Measurements from ENCODE around the gene PLEKHO1. TPM values are rescaled to one million over a fixed set of nuclear protein-coding genes. Genes with fewer than 3 reads are reported as not detected.

The PLEKHO1 gene
- total and polyA plus RNA-seq, 2 of the 4 experiments (the other 2 are of a cell fraction) = 51.4 to 56.0 TPM

DNA sequence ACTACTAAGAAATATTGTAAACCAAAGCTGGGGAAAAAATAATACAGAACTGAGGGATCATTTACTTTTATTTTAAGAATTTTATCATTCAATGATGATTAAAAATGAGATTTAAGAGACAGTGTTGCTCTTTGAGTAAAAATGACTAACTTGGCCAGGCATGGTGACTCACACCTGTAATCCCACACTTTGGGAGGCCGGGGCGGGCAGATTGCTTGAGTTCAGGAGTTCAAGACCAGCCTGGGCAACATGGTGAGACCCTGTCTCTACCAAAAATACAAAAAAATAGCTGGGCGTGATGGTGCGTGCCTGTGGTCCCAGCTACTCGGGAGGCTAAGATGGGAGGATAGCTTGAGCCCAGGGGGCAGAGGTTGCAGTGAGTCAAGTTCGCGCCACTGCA, 21.8 kb upstream of the PLEKHO1 start:
- Histone ChIP-seq H3K4me1 (ENCODE audit: control insufficient read depth, insufficient read depth, low read length) (peaks cover 2% of the 10 kb centered on the region), H2BK5ac (ENCODE audit: low read depth, low read length, poor library complexity, severe bottlenecking) (no peak overlapping the region), H2BK120ac (ENCODE audit: low read depth, low read length) (no peak overlapping the region), H4K8ac (ENCODE audit: low read depth in 2 of 2, low read length in 2 of 2) (no peak overlapping the region), H3K9me1 (ENCODE audit: insufficient read depth, low read length) (no peaks in the 10 kb centered on the region), H3K79me1 (ENCODE audit: low read depth in 1 of 2, low read length in 2 of 2) (peaks cover 0 to 7% of the 10 kb centered on the region in 2 experiments; a peak in 3 of 4 replicates), H3K18ac (ENCODE audit: low read depth, low read length) (no peak overlapping the region), H3K9ac (ENCODE audit: low read depth, low read length) (no peak overlapping the region), H2BK15ac (ENCODE audit: low read depth, low read length) (no peak overlapping the region), H3K27me3 (ENCODE audit: control insufficient read depth, insufficient read depth, low read length) (no peaks in the 10 kb centered on the region), H3K56ac (ENCODE audit: extremely low read depth, insufficient read depth, low read length) (no peak overlapping the region), H3K14ac (replicated peaks; ENCODE audit: low read depth, low read length) (no peak overlapping the region), H2BK20ac (ENCODE audit: low read depth, low read length) (no peak overlapping the region), H3K4ac (ENCODE audit: low read depth, low read length) (no peak overlapping the region), H3K36me3 (ENCODE audit: control insufficient read depth, insufficient read depth, low read length) (0 out of 2 replicates have a peak, but pooled peaks cover 2% of the 10 kb centered on the region), H2AK9ac (replicated peaks; ENCODE audit: low read depth, low read length, poor library complexity) (no peak overlapping the region), H4K91ac (ENCODE audit: insufficient read depth, low read depth, low read length) (no peak overlapping the region), H4K5ac (ENCODE audit: low read depth, low read length) (no peak overlapping the region), H3K4me2 (ENCODE audit: low read depth, low read length) (no peak overlapping the region), H2AFZ (replicated peaks; ENCODE audit: low read length, poor library complexity) (no peak overlapping the region), H2AK5ac (ENCODE audit: low read depth, low read length) (no peak overlapping the region), H3K9me3 (ENCODE audit: control insufficient read depth, insufficient read depth, low read length) (no peaks in the 10 kb centered on the region), H3K27ac (ENCODE audit: insufficient read depth, low read length) (no peak overlapping the region), H3K4me3 (ENCODE audit: insufficient read depth, low read depth, low read length) (no peak overlapping the region), H4K20me1 (ENCODE audit: insufficient read depth, low read length) (no peaks in the 10 kb centered on the region), H3K23ac (ENCODE audit: low read depth, low read length) (no peak overlapping the region)
- peak; percentile 33 for DNase-seq
- BruUV-seq (replicated peaks) = no TSS peak
- in situ Hi-C loops (cut with MboI; ENCODE audit: low sequenced_read_pairs) (no loop called here), intact Hi-C loops (cut with micrococcal nuclease) (no loop called here), dilution Hi-C loops (cut with HindIII; ENCODE audit: low sequenced_read_pairs, unreplicated experiment) (no loop called here)
- WGBS, 2 experiments (ENCODE audit: extremely low coverage in 2 of 2, insufficient read length in 1 of 2) = no CpG with 5 or more reads among the region's 7 CpGs
- ATAC-seq (ENCODE audit: low read depth) = no peak
- ChIA-PET POLR2A (ENCODE audit: unreplicated experiment) (no interaction called here), CTCF (interaction anchor here (0.6 to 1.1 kb wide), 2 partner anchors 9 to 90 kb away, joined by 3 to 5 read pairs; no protein-coding TSS in a partner anchor)
- TF ChIP-seq RFX5 (IDR thresholded peaks at IDR 0.05; ENCODE audit: low read depth, low read length) = no peak
- TF ChIP-seq RAD21 (IDR thresholded peaks at IDR 0.05; ENCODE audit: low read length) = no peak
- no peak for TF ChIP-seq CEBPB (IDR thresholded peaks at IDR 0.05; ENCODE audit: low read depth, low read length)
- TF ChIP-seq, protein P1, sequence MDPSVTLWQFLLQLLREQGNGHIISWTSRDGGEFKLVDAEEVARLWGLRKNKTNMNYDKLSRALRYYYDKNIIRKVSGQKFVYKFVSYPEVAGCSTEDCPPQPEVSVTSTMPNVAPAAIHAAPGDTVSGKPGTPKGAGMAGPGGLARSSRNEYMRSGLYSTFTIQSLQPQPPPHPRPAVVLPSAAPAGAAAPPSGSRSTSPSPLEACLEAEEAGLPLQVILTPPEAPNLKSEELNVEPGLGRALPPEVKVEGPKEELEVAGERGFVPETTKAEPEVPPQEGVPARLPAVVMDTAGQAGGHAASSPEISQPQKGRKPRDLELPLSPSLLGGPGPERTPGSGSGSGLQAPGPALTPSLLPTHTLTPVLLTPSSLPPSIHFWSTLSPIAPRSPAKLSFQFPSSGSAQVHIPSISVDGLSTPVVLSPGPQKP (IDR thresholded peaks at IDR 0.05; ENCODE audit: borderline replicate concordance, low read depth, low read length) = no peak
- no peak for TF ChIP-seq SMC3 (IDR thresholded peaks at IDR 0.05; ENCODE audit: low read depth, low read length)
- no peak for TF ChIP-seq MXI1 (IDR thresholded peaks at IDR 0.05; ENCODE audit: borderline replicate concordance, low read depth, low read length)
- TF ChIP-seq MAFK (IDR thresholded peaks at IDR 0.05; ENCODE audit: low read depth, low read length) = no peak
- TF ChIP-seq MAZ (IDR thresholded peaks at IDR 0.05; ENCODE audit: borderline replicate concordance, low read depth, low read length) = no peak
- TF ChIP-seq, protein P2, sequence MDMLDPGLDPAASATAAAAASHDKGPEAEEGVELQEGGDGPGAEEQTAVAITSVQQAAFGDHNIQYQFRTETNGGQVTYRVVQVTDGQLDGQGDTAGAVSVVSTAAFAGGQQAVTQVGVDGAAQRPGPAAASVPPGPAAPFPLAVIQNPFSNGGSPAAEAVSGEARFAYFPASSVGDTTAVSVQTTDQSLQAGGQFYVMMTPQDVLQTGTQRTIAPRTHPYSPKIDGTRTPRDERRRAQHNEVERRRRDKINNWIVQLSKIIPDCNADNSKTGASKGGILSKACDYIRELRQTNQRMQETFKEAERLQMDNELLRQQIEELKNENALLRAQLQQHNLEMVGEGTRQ (IDR thresholded peaks at IDR 0.05; ENCODE audit: low read depth, low read length) = no peak
- no peak for TF ChIP-seq CHD1 (IDR thresholded peaks at IDR 0.05; ENCODE audit: low read depth, low read length)
- TF ChIP-seq FOS (IDR thresholded peaks at IDR 0.05; ENCODE audit: low read depth, low read length) = no peak
- no peak for TF ChIP-seq POLR2A (IDR thresholded peaks at IDR 0.05; ENCODE audit: low read depth, low read length)
- TF ChIP-seq, protein P3, sequence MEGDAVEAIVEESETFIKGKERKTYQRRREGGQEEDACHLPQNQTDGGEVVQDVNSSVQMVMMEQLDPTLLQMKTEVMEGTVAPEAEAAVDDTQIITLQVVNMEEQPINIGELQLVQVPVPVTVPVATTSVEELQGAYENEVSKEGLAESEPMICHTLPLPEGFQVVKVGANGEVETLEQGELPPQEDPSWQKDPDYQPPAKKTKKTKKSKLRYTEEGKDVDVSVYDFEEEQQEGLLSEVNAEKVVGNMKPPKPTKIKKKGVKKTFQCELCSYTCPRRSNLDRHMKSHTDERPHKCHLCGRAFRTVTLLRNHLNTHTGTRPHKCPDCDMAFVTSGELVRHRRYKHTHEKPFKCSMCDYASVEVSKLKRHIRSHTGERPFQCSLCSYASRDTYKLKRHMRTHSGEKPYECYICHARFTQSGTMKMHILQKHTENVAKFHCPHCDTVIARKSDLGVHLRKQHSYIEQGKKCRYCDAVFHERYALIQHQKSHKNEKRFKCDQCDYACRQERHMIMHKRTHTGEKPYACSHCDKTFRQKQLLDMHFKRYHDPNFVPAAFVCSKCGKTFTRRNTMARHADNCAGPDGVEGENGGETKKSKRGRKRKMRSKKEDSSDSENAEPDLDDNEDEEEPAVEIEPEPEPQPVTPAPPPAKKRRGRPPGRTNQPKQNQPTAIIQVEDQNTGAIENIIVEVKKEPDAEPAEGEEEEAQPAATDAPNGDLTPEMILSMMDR (conservative IDR thresholded peaks at IDR 0.05; ENCODE audit: low read depth, low read length) = no peak
- no peak for TF ChIP-seq NFE2L2 (IDR thresholded peaks at IDR 0.05; ENCODE audit: low read depth, low read length)
- no peak for TF ChIP-seq RCOR1 (IDR thresholded peaks at IDR 0.05; ENCODE audit: insufficient replicate concordance, low read length)
